NOMO-1 (cell line): ENCODE results near the gene FDPS.
"Not testable (repeated sequence)": the region's sequence is repeated elsewhere in the genome, so short reads cannot be mapped to it uniquely, and the experiment has no call there.

Experiments used
- DNase-seq, 2 experiments: peaks; one replicate each; lab custom pipeline; 2025; ENCODE audit not compliant: unreplicated experiment in 2 of 2; lab: John Stamatoyannopoulos, UW

FDPS gene

GRCh38 chr1:155318082-155318481, 9.4 kb downstream of the FDPS start:
- no peak for DNase-seq

GRCh38 chr1:155319536-155319935, 10.9 kb downstream of the FDPS start:
- no peak for DNase-seq

- no peak for DNase-seq
Observed at GRCh38 chr1:155320252-155320651, 11.6 kb downstream of the FDPS start.

- DNase-seq, result no peak
Observed at GRCh38 chr1:155320661-155321617, 12.3 kb downstream of the FDPS start, which contains the start of gene RUSC1. TSS of gene RUSC1 (plus strand) at chr1:155320894. CDS start at chr1:155321774, 880 bp downstream.

GRCh38 chr1:155321639-155322503, 13.2 kb downstream of the FDPS start:
- no peak for DNase-seq

- DNase-seq, result no peak
Observed at GRCh38 chr1:155322571-155322952, 13.9 kb downstream of the FDPS start.

- peak; percentile 81 to 85 for DNase-seq
Observed at GRCh38 chr1:155322953-155323728, 14.5 kb downstream of the FDPS start.

GRCh38 chr1:155323729-155324036, 15.0 kb downstream of the FDPS start:
- DNase-seq, result peak; percentile 79 to 86

GRCh38 chr1:155324037-155324716, 15.5 kb downstream of the FDPS start:
- peak; percentile 95 to 96 for DNase-seq

- peak in 1 of 2 experiments; percentile 19 for DNase-seq
Observed at GRCh38 chr1:155324717-155325602, 16.3 kb downstream of the FDPS start.

- no peak for DNase-seq
Observed at GRCh38 chr1:155325603-155325893, 16.9 kb downstream of the FDPS start.

GRCh38 chr1:155326020-155326526, 17.4 kb downstream of the FDPS start:
- no peak for DNase-seq

- no peak for DNase-seq
Observed at GRCh38 chr1:155326631-155327037, 18.0 kb downstream of the FDPS start.

GRCh38 chr1:155327981-155328380, 19.3 kb downstream of the FDPS start:
- no peak for DNase-seq

- DNase-seq, result not testable (repeated sequence)
Observed at GRCh38 chr1:155328856-155329255, 20.2 kb downstream of the FDPS start.

- no peak for DNase-seq
Observed at GRCh38 chr1:155329980-155330598, 21.4 kb downstream of the FDPS start.

- DNase-seq, result no peak
Observed at GRCh38 chr1:155334962-155335361, 26.3 kb downstream of the FDPS start.

GRCh38 chr1:155339515-155340097, 30.9 kb downstream of the FDPS start:
- DNase-seq, result no peak
